ENCODE measurements around the gene TIE1.

The TIE1 gene

DNA sequence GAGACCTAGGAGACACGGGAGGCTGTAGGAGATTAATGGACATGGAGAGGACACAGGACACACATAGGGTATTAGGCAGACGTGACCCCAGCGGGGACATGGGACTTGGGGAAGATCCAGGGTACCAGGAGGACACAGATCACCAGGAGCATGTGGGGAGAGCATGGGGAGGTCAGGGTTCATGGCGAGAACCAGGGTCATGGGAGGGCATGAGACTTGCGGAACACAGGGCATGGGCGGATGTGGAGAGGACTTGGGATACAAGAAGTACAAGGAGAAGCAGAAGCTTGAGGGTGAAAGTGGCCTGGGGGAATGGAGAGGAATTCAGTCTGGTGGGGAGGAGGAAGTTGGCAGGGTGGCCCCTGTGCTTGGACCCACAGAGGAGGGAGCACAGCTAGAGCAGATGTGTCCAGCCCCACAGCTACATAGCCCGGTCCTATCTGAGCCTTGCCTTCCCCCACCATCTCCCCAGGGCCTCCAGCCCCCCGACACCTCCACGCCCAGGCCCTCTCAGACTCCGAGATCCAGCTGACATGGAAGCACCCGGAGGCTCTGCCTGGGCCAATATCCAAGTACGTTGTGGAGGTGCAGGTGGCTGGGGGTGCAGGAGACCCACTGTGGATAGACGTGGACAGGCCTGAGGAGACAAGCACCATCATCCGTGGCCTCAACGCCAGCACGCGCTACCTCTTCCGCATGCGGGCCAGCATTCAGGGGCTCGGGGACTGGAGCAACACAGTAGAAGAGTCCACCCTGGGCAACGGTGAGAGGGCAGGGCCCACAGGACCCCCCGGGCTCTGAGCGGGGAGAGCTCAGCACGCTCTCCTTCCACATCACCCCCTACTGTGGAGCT is 12.1 kb downstream of the TIE1 start:
- no peak for FAIRE-seq

DNA sequence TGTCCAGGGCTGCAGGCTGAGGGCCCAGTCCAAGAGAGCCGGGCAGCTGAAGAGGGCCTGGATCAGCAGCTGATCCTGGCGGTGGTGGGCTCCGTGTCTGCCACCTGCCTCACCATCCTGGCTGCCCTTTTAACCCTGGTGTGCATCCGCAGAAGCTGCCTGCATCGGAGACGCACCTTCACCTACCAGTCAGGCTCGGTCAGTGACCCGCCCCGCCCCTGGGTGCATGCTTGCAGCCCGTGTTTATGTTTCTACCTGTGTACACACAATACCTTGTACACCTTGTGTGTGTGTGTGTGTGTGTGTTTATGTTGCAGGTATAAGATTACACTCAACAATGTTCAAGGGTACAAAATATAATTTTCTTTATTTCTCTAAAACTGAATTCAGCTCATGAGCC is 13.0 kb downstream of the TIE1 start:
- no peak for FAIRE-seq

DNA sequence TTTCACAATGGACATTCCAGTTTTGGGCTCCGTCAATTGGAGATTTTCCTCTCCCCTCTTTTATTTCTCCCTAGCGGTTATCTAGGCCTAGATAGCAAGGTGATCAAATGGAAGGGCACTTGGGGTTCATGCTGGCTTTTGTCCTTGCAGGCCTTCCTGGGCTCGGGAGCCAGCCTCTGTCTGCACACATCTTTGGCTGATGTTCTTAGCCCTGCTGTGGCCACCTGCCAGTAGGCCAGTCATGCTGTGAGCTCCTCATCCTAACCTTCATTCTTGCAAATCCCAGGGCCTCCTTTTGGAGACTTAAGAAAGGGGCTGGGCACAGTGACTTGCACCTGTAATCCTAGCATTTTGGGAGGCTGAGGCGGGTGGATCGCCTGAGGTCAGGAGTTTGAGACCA is 13.5 kb downstream of the TIE1 start:
- no peak for FAIRE-seq

DNA sequence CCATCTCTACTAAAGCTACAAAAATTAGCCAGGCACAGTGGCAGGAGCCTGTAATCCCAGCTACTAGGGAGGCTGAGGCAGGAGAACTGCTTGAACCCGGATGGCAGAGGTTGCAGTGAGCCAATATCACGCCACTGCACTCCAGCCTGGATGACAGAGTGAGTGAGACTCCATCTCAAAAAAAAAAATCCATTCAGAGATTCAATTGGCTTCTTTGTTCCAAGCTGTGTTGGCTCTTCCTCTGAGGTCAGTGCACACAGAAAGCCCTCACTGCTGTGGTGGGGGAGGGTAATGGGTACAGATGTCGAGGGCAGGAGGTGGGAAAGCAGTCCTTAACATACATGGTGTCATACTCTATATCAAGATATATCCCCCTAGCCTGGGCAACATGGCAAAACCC is 14.7 kb downstream of the TIE1 start:
- FAIRE-seq = no peak

DNA sequence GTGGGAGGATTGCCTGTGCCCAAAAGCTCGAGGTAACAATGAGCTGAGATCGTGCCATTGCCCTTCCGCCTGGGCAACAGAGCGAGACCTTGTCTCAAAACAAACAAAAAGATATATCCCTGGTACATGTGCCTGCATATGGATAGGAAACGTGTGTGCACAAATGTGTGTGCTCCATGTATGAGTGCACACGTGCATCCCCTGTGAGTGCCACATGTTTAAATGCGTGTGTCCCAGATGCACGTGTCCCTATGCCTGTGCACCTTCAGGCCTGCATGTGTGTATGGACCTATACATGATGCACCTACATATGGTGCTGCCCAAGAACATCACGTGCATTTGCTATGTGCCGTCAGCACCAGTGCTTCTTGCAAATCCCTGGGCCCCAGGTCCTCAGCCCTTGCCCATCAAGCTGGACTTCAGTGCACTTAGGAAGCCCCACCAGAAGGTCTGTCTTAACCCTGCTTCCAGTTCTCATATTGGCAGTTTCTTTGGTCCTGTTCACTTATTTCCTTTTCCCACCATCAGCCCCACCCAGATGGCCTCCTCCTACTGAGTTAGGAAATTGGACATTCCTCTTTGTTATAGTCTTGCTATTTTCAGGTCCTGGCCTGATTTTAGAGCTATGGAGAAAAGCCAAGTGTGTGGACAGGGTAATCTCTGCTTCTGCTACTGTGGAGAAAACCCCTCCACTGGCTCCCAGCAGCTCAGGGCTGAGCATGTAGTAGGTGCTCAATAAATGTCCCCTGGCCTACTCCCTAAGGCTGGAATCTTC is 15.4 kb downstream of the TIE1 start:
- FAIRE-seq = no peak

DNA sequence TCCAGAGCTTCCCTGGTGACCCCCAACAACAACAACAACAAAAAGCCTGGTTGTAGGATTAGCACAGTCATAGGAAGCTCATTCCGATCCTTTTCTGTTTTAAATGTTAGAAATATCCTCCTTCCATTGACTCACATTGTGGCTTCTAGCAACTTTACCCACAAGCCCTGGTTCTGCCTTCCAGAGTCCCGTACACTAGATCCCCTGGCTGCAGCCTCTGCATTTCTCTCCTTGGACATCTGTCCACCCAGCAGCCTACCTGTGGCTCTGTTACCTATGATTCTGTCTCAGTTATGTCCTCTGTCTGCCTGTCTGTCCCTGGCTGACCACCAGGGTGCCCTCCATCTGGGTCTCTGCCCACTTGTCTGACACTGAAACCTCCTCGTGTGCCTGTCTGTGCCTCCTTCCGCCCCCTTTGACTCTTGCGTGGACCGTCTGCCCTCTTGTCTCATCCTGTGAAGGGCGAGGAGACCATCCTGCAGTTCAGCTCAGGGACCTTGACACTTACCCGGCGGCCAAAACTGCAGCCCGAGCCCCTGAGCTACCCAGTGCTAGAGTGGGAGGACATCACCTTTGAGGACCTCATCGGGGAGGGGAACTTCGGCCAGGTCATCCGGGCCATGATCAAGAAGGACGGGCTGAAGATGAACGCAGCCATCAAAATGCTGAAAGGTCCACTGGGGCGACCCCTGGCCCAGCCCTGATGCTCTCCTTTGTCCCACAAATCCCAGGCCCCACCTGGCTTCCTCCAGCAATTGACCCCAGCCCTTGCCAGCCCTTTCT is 16.1 kb downstream of the TIE1 start:
- FAIRE-seq = no peak

DNA sequence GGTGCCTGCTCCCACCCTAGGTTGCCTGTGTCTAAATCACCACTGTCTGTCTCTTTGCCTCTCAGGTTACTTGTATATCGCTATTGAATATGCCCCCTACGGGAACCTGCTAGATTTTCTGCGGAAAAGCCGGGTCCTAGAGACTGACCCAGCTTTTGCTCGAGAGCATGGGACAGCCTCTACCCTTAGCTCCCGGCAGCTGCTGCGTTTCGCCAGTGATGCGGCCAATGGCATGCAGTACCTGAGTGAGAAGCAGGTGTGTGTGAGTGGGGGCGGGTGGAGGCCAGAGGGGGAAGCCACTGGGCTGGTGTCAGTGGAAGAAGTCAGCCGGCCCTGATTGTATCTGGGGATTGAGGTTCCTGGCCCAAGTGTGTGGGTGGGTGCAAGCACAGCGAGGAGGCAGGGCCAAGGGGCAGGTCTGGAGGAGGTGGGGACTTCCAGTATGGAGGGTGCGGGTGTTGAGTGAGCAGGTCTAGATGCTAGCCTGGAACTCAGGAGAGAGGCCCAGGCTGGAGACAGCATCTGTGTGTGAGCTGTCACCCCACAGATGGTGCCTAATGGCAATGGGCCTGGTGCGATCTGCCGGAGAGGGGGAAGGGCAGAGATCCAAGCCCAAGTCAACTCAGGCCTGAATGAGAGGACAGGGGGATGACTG is 17.2 kb downstream of the TIE1 start:
- no peak for FAIRE-seq

DNA sequence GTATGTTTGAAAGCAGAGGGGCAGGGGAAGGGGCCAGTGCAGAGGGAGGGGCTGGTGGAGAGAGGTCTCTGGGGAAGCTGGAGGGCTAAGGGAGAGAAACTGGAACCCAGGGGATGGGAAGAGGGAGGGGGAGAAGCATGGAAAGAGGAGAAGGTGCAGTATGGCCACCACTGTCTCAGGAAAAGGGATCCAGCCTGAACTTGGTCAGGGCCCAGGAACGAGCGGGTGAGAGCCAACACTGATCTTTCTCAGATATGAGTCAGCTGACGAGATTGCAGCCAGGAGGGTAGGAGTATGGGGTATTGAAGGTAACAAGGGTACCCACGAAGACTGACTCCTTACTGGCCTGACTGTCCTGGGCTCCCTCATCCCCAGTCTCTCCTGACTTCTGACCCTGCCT is 18.0 kb downstream of the TIE1 start:
- no peak for FAIRE-seq

DNA sequence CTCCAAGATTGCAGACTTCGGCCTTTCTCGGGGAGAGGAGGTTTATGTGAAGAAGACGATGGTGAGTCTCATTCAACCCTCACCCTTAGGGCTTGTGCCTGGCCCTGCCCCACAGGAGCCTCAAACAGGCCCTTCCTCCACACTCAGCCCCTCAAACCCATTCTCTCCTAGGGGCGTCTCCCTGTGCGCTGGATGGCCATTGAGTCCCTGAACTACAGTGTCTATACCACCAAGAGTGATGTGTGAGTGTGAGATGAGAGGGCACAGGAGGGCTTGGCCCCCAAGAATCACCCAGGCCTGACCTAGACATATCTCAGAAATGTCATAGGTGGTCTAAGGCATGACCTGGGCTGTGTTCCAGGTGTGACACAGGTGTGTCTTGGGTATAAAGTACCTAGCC is 18.5 kb downstream of the TIE1 start:
- FAIRE-seq = no peak

DNA sequence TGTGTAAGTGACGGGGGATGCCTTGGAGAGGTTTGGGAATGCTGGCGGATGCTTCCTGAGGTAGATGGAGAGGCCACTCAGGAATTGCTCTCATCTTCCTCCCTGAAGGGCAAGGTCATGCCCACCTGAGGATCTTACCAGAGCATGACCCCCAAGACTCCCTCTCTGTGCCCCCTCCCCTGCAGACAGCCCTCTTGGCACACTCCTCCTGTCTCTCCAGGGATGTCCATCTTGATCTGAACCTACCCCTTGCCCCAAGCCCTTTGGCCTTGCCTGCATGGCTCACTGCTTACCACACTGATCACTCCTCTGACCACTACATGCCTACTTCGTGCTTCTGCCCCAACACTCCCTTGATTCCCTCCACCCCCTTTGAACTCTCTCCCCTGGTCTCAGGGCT is 19.0 kb downstream of the TIE1 start:
- FAIRE-seq = no peak

DNA sequence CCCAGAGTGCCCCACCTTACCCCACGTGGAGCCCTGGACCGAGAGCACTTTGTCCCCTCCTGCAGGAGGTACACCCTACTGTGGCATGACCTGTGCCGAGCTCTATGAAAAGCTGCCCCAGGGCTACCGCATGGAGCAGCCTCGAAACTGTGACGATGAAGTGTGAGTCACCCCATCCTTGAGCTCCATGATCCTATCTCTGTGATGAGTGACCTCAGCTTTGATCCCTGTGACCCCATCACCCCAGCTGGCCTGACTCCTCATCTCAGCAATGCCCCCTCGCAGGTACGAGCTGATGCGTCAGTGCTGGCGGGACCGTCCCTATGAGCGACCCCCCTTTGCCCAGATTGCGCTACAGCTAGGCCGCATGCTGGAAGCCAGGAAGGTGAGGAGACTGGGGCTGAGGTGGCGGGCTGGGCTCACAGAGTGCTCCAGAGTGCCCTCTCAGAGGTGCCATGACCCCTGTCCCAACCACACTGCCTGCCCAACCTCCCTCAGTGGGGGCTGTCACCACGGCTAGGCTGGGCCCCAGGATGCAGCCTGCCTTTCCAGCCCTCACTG is 20.6 kb downstream of the TIE1 start:
- no peak for FAIRE-seq

DNA sequence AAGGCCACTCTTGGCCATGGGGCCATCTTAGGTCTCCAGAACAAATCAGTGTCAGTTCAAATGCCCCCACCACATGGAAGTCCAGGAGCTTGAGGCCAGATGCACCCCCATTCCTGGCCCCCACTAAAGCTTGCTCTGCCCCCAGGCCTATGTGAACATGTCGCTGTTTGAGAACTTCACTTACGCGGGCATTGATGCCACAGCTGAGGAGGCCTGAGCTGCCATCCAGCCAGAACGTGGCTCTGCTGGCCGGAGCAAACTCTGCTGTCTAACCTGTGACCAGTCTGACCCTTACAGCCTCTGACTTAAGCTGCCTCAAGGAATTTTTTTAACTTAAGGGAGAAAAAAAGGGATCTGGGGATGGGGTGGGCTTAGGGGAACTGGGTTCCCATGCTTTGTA is 21.7 kb downstream of the TIE1 start:
- no peak for FAIRE-seq

DNA sequence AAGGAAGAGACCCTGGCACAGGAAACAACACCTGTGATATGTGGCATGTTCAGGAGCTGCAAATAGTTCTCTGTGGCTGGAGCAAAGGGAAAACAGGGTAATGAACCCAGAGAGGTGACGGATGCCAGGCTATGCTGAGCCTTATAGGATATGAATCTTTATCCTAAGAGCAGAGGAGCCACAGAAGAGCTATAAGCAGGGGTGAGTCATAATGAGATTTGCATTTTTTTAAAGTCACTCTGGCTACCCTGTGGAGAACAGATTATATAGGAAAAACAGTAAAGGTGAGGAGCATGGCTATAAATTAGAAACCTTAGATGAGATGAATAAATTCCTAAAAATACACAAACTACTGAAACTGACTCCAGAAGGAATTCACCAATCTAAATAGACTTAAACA is 24.0 kb downstream of the TIE1 start:
- FAIRE-seq = no peak

DNA sequence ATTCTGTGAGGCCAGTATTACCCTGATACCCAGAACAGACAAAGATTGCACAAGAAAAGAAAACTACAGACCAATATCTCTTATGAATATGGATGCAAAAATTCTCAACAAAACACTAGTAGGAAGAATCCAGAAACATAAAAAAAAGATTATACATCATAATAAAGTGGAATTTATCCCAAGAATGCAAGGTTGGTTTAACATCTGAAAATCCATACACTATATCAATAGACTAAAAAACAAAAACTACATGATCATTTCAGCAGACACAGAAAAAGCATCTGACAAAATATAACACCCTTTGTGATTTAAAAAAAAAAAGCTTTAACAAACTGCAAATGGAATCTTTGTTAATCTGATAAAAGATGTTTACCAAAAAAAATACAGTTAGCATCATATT is 24.6 kb downstream of the TIE1 start:
- no peak for FAIRE-seq

DNA sequence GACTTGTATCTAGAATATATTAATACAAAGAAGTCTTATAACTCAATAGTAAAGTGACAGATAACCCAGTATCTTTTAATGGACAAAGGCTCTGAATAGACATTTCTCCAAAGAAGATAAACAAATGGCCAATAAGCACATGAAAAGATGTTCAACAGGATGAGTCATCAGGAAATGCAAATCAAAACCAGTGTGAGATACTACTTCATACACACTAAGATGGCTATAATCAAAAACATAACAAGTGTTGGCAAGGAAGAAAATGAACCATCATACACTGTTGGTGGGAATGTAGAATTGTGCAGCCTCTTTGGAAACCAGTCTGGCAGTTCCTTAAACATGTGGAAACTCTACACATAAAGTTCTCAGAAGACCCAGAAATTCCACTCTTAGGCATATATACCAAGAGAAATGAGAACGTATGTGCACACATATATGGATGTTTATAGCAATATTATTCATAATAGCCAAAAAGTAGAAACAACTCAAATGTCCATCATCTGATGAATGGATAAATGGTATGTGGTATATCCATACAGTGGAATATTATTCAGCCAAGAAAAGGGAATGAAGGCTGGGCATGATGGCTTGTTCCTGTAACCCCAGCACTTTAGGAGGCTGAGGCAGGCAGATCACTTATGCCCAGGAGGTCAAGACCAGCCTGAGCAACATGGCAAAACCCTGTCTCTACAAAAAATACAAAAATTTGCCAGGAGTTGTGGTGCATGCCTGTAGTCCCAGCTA is 26.9 kb downstream of the TIE1 start:
- no peak for FAIRE-seq

DNA sequence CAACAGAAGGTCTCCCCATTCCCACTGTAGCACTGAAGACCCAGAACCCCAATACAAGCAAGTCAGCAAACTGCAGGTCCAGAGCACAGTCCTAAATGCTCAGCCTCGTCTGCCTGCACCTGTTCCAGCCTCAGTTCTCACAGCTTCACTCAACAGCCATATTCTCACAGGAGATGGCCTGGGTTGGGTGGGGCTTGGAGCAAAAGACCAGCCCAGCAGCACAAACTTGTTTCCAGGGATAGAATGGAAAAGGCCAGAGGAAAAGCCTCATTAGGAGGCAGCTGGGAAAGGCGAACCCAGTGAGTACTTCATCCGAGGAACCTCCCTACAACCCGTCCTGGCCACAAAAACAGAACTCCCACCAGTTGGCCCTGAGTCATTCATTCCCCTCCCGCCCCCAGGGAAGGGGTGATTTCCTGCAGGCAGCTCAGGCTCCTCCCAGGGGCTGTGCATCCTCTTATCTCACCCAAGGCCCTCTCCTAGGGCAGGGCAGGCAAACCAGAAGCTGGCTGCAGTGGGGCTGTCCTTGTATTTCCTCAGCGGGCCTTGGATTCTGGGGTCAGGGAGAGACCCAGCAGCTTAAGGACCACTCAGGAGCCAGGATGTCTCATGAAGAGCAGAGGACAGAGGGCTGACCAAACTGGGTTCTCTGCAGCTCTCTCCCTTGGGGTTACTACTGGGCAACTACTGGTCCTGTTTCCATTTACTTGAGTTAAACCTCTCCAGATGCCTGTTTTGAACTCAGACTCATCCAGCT is 29.4 kb downstream of the TIE1 start:
- no peak for FAIRE-seq

DNA sequence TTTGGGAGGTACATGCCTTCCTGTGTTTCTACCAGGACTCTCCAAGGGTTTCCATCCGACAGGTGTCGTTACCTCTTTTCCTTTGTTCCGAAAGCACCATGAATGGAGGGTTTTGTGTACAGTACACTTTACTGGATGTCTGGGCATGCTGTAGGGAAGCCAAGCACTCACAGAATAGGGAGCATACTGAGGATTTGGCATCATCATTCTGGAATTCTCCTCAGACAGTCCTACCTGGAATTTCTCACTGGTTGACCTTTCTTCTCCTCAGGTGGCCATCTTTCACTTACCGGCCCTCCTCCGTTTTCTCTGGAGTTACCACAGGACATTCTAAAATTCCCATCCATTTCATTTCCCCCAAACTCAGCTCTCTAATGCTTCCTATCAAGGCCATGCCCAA is 30.9 kb downstream of the TIE1 start:
- FAIRE-seq = no peak

DNA sequence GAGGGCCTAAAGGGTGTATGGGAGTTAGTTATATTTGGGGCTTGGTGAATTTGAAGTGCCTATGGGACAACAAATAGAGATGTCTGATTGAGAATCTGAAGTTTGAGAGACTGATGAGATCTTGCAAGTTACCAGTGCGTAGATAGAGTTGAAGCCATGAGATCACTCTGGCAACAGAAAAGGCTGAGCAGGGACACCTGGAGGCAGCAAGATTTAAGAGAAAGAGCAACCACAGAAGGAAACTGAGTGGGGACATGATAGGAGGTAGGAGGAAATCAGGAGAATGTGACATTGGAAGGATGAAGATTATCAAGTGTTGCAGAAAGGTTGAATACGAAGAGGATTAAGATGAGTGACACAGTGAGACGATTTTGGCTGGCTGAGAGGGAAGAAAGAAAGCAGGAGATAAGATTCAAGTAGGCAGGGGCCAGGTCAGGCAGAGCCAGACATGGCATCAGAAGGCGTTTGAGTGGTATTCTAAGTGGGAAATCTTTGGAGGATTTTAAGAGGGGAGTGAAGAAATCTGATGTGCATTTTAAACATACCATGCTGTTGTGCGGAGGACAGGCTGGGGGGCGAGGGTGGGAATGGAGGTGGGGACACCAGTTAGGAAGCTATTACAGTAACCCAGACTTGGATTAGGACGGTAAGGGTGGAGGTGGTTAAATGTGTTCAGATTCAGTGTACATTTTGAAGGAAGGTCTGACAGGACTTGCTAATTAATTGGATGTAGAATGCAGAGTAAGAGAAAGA is 33.8 kb downstream of the TIE1 start:
- no peak for FAIRE-seq

DNA sequence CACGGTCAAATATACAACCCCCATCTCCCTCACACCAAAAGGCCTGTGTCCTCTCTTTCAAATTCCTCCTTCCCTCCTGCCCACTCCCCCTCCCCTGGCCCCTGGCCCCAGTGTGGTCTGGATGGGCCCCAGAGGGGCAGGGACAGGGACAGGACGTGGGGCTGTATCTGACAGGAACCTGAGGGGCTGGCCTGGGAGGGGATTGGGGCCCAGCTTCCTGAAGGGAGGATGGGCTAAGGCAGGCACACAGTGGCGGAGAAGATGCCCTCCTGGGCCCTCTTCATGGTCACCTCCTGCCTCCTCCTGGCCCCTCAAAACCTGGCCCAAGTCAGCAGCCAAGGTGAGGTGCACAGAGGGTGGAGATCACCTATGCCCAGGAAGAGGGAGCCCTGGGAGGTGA is 36.8 kb downstream of the TIE1 start, which contains the start of gene MPL:
Gene MPL, plus strand, starts transcription at position 231 of the 400 bp plus-strand sequence. Its CDS starts 31 bp downstream, at position 262.
- no peak for FAIRE-seq

DNA sequence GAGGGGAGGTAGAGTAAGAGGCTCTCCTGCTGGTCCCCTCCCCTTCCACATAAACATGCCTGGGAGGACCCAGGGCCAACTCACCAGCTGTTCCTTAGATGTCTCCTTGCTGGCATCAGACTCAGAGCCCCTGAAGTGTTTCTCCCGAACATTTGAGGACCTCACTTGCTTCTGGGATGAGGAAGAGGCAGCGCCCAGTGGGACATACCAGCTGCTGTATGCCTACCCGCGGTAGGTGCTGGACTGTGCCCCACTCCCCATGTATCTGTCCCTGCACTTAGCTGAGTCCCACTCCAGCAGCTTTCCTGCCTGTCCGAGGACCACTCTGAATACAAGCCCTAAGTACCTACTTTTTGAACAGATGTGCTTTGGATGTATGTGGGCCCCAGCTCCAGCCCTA is 37.2 kb downstream of the TIE1 start:
- no peak for FAIRE-seq
